Fibroblast of pulmonary artery (primary cell): ENCODE results near the gene THEMIS.

Experiments
- DNase-seq: peaks from one replicate; pipeline ENCODE4 v3.0.0-alpha.2; 2010; ENCODE audit warnings: low read depth
- H3K4me3 ChIP-seq: replicated peaks from 2 replicates; pipeline ENCODE4 v1.5.1; 2011; ENCODE audit warnings: low read depth, mild to moderate bottlenecking, control low read depth, low read length, moderate library complexity
- TF ChIP-seq, protein P1 (sequence below): IDR thresholded peaks from 2 replicates; pipeline ENCODE4 v1.5.1; 2011; ENCODE audit warnings: mild to moderate bottlenecking, control low read depth, low read length, inconsistent platforms; ENCODE audit errors: missing control alignments

Gene THEMIS

DNA sequence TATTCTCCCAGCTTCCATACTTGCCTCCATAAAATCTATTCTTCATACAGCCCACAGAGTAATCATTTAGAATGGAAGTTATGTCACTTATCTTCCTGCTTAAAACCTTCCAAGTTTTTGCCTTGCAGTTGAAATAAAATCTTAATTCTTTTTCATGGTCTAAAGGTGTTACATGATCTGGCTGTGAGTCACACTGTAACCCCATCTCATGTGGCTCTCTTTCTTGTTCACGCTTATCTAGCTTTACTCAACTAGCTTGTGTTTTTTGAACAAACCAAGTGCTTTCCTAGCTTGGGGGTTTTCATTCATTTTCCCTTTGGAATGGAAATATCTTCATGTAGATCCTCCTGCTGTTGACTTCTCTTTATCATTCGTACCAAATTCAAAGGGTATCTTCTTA lies 23.6 kb upstream of the THEMIS start:
- DNase-seq, result no peak
- TF ChIP-seq, protein P1, sequence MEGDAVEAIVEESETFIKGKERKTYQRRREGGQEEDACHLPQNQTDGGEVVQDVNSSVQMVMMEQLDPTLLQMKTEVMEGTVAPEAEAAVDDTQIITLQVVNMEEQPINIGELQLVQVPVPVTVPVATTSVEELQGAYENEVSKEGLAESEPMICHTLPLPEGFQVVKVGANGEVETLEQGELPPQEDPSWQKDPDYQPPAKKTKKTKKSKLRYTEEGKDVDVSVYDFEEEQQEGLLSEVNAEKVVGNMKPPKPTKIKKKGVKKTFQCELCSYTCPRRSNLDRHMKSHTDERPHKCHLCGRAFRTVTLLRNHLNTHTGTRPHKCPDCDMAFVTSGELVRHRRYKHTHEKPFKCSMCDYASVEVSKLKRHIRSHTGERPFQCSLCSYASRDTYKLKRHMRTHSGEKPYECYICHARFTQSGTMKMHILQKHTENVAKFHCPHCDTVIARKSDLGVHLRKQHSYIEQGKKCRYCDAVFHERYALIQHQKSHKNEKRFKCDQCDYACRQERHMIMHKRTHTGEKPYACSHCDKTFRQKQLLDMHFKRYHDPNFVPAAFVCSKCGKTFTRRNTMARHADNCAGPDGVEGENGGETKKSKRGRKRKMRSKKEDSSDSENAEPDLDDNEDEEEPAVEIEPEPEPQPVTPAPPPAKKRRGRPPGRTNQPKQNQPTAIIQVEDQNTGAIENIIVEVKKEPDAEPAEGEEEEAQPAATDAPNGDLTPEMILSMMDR, result no peak
- no peak overlapping the region for H3K4me3 ChIP-seq

DNA sequence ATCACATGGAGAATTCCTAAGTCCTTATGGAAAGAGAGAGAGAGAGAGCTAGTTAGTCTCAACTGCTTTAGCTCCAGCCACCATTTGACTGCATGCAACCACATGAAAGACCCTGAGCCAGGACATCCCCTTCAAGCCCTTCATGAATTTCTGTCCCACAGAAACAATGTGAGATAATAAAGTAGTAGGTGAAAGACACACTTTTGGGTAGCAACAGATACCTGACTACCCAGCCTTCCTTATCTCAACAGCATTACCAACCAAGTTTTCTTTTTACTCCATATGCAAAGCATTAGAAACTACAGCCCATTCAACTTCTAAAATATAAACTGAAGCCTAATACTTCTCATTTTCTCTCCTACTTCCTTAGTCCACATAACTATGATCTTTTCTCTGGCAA lies 23.2 kb upstream of the THEMIS start:
- TF ChIP-seq, protein P1, result no peak
- no peak for DNase-seq
- no peak overlapping the region for H3K4me3 ChIP-seq

DNA sequence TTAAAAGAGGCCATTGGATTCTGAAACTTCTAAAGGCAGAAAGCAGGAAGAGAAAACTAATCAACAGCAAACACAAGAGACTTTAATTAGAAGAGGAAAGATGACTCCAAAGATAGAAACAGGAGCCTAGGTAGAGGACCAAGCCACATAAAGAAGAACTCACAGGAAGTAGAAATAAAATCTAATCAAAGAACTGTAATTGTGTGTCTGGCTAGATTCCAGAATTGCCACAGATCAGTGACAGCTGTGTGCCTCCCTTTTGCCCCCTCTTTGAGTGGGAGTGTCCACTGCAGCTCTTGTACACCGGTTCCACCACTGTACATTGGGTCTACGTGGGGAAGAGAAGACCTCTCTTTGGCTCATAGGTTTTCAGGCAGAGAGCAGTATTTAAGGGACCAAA lies 22.3 kb upstream of the THEMIS start:
- TF ChIP-seq, protein P1, result no peak
- DNase-seq, result no peak

DNA sequence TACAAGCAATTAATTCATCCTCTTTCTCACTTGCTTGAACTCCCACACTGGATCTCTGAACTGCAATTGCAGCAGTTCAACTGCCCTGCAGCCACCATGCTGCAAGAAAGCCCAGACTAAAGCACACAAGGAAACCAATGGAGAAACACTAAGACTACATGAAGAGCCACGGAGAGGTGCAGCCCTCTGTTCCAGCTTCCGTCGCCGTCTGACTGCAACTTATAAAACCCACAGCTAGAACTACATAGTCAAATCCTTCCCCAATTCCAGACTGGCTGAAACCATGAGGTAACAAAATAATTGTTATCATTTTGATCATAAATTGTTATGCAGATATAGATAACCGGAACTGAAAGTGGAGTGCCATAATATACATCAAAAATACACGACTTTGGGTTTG lies 21.1 kb upstream of the THEMIS start:
- H3K4me3 ChIP-seq, result no peak overlapping the region
- TF ChIP-seq, protein P1, result no peak
- no peak for DNase-seq

More for the DNA sequence above, 22.3 kb upstream of the THEMIS start:
- H3K4me3 ChIP-seq, result no peak overlapping the region

DNA sequence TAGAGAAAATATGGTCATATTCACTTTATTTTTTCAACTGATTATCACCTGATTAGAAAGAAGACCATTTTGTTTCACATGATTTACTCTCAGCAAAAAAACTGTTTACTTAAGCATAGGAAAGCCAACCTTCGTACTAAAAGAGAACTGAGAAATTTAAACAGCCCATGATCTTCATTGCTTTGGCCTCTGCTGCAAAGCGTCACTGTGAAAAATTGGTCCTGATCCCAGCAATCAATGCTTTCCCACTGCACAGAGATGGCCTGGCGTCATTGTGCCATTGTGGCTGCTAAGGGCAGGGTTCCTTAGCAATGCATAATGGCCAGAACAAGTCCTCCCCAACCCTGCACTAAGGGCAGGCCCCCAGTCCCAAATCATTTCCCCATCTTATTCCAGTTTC lies 19.9 kb upstream of the THEMIS start:
- no peak for DNase-seq
- TF ChIP-seq, protein P1, result no peak
- H3K4me3 ChIP-seq, result no peak overlapping the region

GRCh38 chr6:127918506-127919427 lies 17.9 kb upstream of the THEMIS start:
- no peak overlapping the region for H3K4me3 ChIP-seq
- DNase-seq, result no peak

More at GRCh38 chr6:127918506-127919427, 17.9 kb upstream of the THEMIS start:
- TF ChIP-seq, protein P1, result no peak
